NCI-H1092 (cell line): Measurements from ENCODE around the gene MAP2.

Experiments
- DNase-seq: peaks from one replicate; lab custom pipeline; 2025; lab: John Stamatoyannopoulos, UW

Gene MAP2

GRCh38 chr2:209726311-209726710, 302.5 kb downstream of the MAP2 start:
- no peak for DNase-seq

- no peak for DNase-seq
These were observed 303.2 kb downstream of the MAP2 start for GRCh38 chr2:209727077-209727476.

- no peak for DNase-seq
These were observed 311.0 kb downstream of the MAP2 start for GRCh38 chr2:209734805-209735204.

GRCh38 chr2:209741953-209742352, 318.1 kb downstream of the MAP2 start:
- DNase-seq: no peak

GRCh38 chr2:209753020-209753419, 329.2 kb downstream of the MAP2 start:
- DNase-seq: no peak

GRCh38 chr2:209757163-209757562, 333.3 kb downstream of the MAP2 start:
- no peak for DNase-seq

GRCh38 chr2:209761566-209761965, 337.7 kb downstream of the MAP2 start:
- no peak for DNase-seq

- DNase-seq: no peak
These were observed 338.7 kb downstream of the MAP2 start for GRCh38 chr2:209762563-209762962.

- no peak for DNase-seq
These were observed 339.3 kb downstream of the MAP2 start for GRCh38 chr2:209763106-209763505.

- DNase-seq: no peak
These were observed 342.8 kb downstream of the MAP2 start for GRCh38 chr2:209766613-209767012.

GRCh38 chr2:209767316-209767715, 343.5 kb downstream of the MAP2 start:
- DNase-seq: no peak

GRCh38 chr2:209768557-209768956, 344.7 kb downstream of the MAP2 start:
- no peak for DNase-seq

GRCh38 chr2:209771474-209772289, 347.8 kb downstream of the MAP2 start, which contains the start of gene UNC80:
Gene UNC80, plus strand, starts transcription at chr2:209771832. Its CDS starts 241 bp downstream, at chr2:209772073.
- peak; percentile 18 for DNase-seq

- DNase-seq: peak; percentile 36
These were observed 348.4 kb downstream of the MAP2 start for GRCh38 chr2:209772290-209772685.

- no peak for DNase-seq
These were observed 349.5 kb downstream of the MAP2 start for GRCh38 chr2:209773377-209773776.
